Retinal pigment epithelial cell (primary cell): ENCODE results near the gene SDK1.
A peak's percentile ranks its signal among the peaks of the same experiment; 100 is the strongest.

Experiments used
- DNase-seq: peaks from one replicate; pipeline ENCODE4 v3.0.0-alpha.2; 2010; ENCODE audit warnings: low read depth
- H3K4me3 ChIP-seq: 2 replicates; pipeline ENCODE4 v1.5.1; 2011; ENCODE audit warnings: mild to moderate bottlenecking, low read length, control low read depth, moderate library complexity
- TF ChIP-seq, protein P1 (sequence below): conservative IDR thresholded peaks from 2 replicates; pipeline ENCODE4 v1.5.1; 2011; ENCODE audit warnings: low read depth, low read length, control low read depth, inconsistent platforms

Gene SDK1

DNA sequence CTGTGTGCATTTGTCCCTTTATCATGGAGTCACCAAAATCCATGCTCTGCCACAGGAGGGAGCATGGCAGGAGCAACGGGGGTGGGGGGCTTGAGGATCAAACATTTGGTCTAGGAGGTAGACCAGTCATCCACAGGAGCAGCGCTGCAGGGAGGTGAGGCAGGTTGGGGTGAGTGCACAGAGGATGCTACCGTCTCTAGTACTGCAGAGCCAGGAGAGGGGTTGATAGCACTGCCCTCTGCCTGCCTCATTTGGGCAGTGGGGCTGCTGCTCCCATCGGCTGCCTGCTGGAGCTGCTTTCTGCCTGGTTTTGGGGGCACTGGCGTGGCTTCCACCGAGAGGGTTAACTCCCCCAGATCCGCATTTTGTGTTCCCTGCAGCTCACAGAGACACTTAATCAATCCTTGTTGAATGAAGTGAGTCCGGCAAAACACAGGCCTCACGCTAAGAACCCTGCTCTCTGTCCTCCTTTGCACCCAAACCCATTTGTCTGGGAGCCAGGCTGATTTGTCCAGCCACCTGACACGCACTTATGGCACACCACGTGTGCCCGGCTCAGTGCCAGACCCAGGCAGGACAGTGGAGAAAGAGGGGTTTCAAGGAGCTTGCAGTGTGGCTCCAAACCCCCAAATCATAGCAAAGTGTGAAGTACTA, 854.0 kb downstream of the SDK1 start:
- DNase-seq, result no peak
- H3K4me3 ChIP-seq, result no peak overlapping the region
- TF ChIP-seq, protein P1, sequence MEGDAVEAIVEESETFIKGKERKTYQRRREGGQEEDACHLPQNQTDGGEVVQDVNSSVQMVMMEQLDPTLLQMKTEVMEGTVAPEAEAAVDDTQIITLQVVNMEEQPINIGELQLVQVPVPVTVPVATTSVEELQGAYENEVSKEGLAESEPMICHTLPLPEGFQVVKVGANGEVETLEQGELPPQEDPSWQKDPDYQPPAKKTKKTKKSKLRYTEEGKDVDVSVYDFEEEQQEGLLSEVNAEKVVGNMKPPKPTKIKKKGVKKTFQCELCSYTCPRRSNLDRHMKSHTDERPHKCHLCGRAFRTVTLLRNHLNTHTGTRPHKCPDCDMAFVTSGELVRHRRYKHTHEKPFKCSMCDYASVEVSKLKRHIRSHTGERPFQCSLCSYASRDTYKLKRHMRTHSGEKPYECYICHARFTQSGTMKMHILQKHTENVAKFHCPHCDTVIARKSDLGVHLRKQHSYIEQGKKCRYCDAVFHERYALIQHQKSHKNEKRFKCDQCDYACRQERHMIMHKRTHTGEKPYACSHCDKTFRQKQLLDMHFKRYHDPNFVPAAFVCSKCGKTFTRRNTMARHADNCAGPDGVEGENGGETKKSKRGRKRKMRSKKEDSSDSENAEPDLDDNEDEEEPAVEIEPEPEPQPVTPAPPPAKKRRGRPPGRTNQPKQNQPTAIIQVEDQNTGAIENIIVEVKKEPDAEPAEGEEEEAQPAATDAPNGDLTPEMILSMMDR, result no peak

DNA sequence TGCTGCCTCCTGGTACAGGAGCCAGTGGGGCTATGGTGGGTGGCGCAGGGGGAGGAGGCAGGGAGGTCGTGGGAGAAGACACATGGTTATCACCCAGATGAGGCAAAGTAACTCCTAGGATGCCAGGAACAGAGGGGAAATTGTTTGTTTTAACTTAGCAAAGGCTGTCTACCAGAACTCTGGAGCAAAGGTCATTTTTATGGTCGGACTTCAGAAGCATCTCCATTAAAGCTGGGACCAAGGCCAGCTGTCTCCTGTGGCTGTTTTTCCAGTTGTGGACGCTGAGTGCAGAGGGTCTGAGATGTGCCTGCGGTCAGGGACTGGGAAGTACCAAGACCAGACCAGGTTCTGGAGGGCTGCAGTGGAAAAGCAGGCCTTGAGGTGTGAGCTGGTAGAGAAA, 855.1 kb downstream of the SDK1 start:
- TF ChIP-seq, protein P1, result no peak

DNA sequence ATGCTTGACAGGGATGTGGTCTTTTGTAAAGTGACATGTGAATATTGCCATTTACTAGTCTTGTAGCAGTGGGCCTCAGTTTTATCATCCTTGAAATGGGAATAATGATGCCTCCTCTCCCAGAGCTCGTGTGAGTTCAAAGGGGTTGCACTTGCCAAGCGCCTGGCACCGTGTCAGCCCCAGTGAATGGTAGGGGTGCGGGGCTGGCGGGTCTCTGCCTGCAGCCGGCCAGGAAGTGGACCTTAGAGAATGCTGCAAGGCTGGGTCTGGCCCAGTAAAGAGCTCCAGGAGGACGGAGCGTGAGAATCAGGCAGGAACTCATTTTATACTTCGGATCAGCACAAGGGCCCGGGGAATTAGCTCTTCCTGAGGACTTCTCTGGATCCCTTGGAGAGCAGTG, 856.6 kb downstream of the SDK1 start:
- TF ChIP-seq, protein P1, result no peak
- no peak for DNase-seq
- H3K4me3 ChIP-seq, result no peak overlapping the region

More for the DNA sequence above, 855.1 kb downstream of the SDK1 start:
- H3K4me3 ChIP-seq, result no peak overlapping the region
- no peak for DNase-seq

DNA sequence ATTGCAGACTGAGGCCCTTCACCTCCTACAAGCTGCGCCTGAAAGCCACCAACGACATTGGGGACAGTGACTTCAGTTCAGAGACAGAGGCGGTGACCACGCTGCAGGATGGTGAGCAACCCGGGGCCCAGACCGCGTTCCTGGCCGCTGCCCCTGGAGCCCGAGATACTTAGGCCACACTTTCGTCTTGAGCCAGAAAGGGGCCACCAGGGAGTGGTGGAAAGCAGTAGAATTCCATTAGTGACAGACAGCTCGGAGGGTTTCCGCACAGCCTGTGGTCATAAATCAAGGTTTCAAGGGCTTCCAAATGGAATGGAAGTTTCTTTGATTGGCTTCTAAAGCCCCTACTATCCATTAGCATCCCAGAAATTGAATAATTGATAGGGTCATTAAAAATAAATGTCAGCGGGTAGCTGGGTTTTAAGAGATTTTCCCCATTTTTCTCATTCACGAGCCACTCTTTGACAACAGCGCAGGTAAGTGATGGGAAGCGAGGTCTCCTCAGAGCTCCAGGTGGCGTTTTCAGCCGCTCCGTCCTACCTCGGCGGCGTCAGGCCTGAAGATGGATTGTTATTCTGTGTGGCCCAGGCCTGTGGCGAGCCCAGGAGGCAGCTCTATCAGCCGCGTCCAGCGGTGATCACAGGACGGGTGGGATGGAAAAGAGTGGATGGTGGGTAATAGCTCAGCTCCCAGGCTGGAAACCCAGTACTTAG, 857.5 kb downstream of the SDK1 start:
- no peak overlapping the region for H3K4me3 ChIP-seq
- TF ChIP-seq, protein P1, result no peak
- DNase-seq, result no peak

DNA sequence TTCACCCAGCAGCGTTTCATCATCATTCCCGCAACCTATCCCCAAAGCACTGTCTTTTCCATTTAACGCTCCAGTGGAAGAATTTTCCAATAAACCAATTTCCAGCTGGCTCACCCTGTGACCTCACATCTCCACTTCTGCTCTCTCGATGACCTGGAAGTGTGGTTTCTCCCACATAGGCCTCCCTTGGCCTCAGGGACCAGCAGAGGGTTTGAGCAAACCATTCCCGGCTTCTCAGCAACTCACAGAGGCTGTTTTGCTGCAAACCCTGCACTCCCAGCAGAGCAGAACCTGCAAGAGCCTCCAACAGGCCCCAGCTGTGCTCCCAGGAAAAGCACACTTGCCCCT, 858.1 kb downstream of the SDK1 start:
- TF ChIP-seq, protein P1, result no peak
- no peak overlapping the region for H3K4me3 ChIP-seq
- DNase-seq, result no peak

DNA sequence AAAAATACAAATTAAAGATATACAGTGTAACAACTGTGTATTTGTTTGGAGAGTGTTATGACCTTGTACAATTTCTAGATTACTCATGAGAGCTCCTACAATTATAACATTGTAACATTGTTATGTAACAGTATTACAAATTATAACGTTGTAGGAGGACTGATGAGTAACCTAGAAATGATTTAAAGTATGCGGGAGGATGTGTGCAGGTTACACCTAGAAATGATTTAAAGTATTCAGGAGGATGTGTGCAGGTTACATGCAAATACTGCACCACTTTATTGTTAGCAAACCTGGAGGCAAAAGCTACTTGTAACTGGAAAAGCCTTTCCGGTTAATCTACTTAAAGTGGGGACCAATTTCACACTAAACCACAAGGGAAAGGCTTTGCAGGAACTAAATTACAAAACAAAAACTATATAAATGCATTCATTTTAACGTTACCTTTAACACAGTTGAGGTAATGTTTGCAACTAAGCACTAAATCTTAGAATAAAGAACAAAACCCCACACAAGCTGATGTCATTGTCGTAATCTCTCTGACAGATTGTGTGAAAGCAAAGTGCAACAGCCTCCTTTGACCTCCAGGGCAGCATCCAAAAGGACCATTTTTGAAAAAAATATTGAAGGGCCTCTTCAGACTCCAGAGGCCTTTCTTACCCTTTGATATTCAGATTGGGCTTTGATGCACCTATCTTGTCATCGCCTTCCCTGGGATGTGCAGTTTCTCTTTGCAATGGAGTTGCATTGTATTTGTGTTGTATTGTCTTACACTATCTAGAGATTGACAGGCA, 858.9 kb downstream of the SDK1 start:
- peak; percentile 8 for DNase-seq
- TF ChIP-seq, protein P1, result peak; percentile 15
- H3K4me3 ChIP-seq, result no peak overlapping the region
